ENCODE measurements around the gene LIPC.

Gene LIPC

GRCh38 chr15:58396181-58396580 is 35.6 kb upstream of the LIPC start:
- in situ Hi-C loops (cut with HindIII; ENCODE audit: low pct_unique_long_range_greater_than_20kb, low sequenced_read_pairs), result no loop called here
- TF ChIP-seq JUND (IDR thresholded peaks at IDR 0.05; ENCODE audit: low read depth), result no peak
- DNase-seq (ENCODE audit: low read depth in 1 of 2, low spot score in 1 of 2), result no peak

GRCh38 chr15:58398071-58398470 is 33.7 kb upstream of the LIPC start:
- no peak for TF ChIP-seq JUND (IDR thresholded peaks at IDR 0.05; ENCODE audit: low read depth)

GRCh38 chr15:58398643-58399042 is 33.1 kb upstream of the LIPC start:
- no peak for TF ChIP-seq JUND (IDR thresholded peaks at IDR 0.05; ENCODE audit: low read depth)
- in situ Hi-C loops (cut with HindIII; ENCODE audit: low pct_unique_long_range_greater_than_20kb, low sequenced_read_pairs), result no loop called here
- DNase-seq (ENCODE audit: low read depth in 1 of 2, low spot score in 1 of 2), result no peak

More at GRCh38 chr15:58398071-58398470, 33.7 kb upstream of the LIPC start:
- in situ Hi-C loops (cut with HindIII; ENCODE audit: low pct_unique_long_range_greater_than_20kb, low sequenced_read_pairs), result no loop called here
- no peak for DNase-seq (ENCODE audit: low read depth in 1 of 2, low spot score in 1 of 2)

- no peak for DNase-seq (ENCODE audit: low read depth in 1 of 2, low spot score in 1 of 2)
- no peak for TF ChIP-seq JUND (IDR thresholded peaks at IDR 0.05; ENCODE audit: low read depth)
- in situ Hi-C loops (cut with HindIII; ENCODE audit: low pct_unique_long_range_greater_than_20kb, low sequenced_read_pairs), result no loop called here
Observed at GRCh38 chr15:58399739-58400138, 32.1 kb upstream of the LIPC start.

- no peak for TF ChIP-seq JUND (IDR thresholded peaks at IDR 0.05; ENCODE audit: low read depth)
- no peak for DNase-seq (ENCODE audit: low read depth in 1 of 2, low spot score in 1 of 2)
- in situ Hi-C loops (cut with HindIII; ENCODE audit: low pct_unique_long_range_greater_than_20kb, low sequenced_read_pairs), result no loop called here
Observed at GRCh38 chr15:58401276-58401675, 30.5 kb upstream of the LIPC start.

- no peak for TF ChIP-seq JUND (IDR thresholded peaks at IDR 0.05; ENCODE audit: low read depth)
- no peak for DNase-seq (ENCODE audit: low read depth in 1 of 2, low spot score in 1 of 2)
- in situ Hi-C loops (cut with HindIII; ENCODE audit: low pct_unique_long_range_greater_than_20kb, low sequenced_read_pairs), result no loop called here
Observed at GRCh38 chr15:58401991-58402649, 29.7 kb upstream of the LIPC start.

GRCh38 chr15:58403581-58403980 is 28.2 kb upstream of the LIPC start:
- no peak for DNase-seq (ENCODE audit: low read depth in 1 of 2, low spot score in 1 of 2)
- TF ChIP-seq JUND (IDR thresholded peaks at IDR 0.05; ENCODE audit: low read depth), result no peak
- in situ Hi-C loops (cut with HindIII; ENCODE audit: low pct_unique_long_range_greater_than_20kb, low sequenced_read_pairs), result no loop called here

- TF ChIP-seq JUND (IDR thresholded peaks at IDR 0.05; ENCODE audit: low read depth), result no peak
- no peak for DNase-seq (ENCODE audit: low read depth in 1 of 2, low spot score in 1 of 2)
- in situ Hi-C loops (cut with HindIII; ENCODE audit: low pct_unique_long_range_greater_than_20kb, low sequenced_read_pairs), result no loop called here
Observed at GRCh38 chr15:58404020-58404419, 27.8 kb upstream of the LIPC start.

GRCh38 chr15:58404722-58405121 is 27.1 kb upstream of the LIPC start:
- no peak for DNase-seq (ENCODE audit: low read depth in 1 of 2, low spot score in 1 of 2)
- no peak for TF ChIP-seq JUND (IDR thresholded peaks at IDR 0.05; ENCODE audit: low read depth)
- in situ Hi-C loops (cut with HindIII; ENCODE audit: low pct_unique_long_range_greater_than_20kb, low sequenced_read_pairs), result no loop called here

- TF ChIP-seq JUND (IDR thresholded peaks at IDR 0.05; ENCODE audit: low read depth), result no peak
- in situ Hi-C loops (cut with HindIII; ENCODE audit: low pct_unique_long_range_greater_than_20kb, low sequenced_read_pairs), result no loop called here
- DNase-seq (ENCODE audit: low read depth in 1 of 2, low spot score in 1 of 2), result no peak
Observed at GRCh38 chr15:58405865-58406264, 25.9 kb upstream of the LIPC start.

GRCh38 chr15:58406811-58407210 is 25.0 kb upstream of the LIPC start:
- DNase-seq (ENCODE audit: low read depth in 1 of 2, low spot score in 1 of 2), result no peak
- in situ Hi-C loops (cut with HindIII; ENCODE audit: low pct_unique_long_range_greater_than_20kb, low sequenced_read_pairs), result no loop called here
- no peak for TF ChIP-seq JUND (IDR thresholded peaks at IDR 0.05; ENCODE audit: low read depth)

- no peak for DNase-seq (ENCODE audit: low read depth in 1 of 2, low spot score in 1 of 2)
- in situ Hi-C loops (cut with HindIII; ENCODE audit: low pct_unique_long_range_greater_than_20kb, low sequenced_read_pairs), result no loop called here
- TF ChIP-seq JUND (IDR thresholded peaks at IDR 0.05; ENCODE audit: low read depth), result no peak
Observed at GRCh38 chr15:58407236-58407775, 24.5 kb upstream of the LIPC start.

- DNase-seq (ENCODE audit: low read depth in 1 of 2, low spot score in 1 of 2), result no peak
- TF ChIP-seq JUND (IDR thresholded peaks at IDR 0.05; ENCODE audit: low read depth), result no peak
- in situ Hi-C loops (cut with HindIII; ENCODE audit: low pct_unique_long_range_greater_than_20kb, low sequenced_read_pairs), result no loop called here
Observed at GRCh38 chr15:58407778-58408177, 24.0 kb upstream of the LIPC start.

- in situ Hi-C loops (cut with HindIII; ENCODE audit: low pct_unique_long_range_greater_than_20kb, low sequenced_read_pairs), result no loop called here
- DNase-seq (ENCODE audit: low read depth in 1 of 2, low spot score in 1 of 2), result no peak
- TF ChIP-seq JUND (IDR thresholded peaks at IDR 0.05; ENCODE audit: low read depth), result no peak
Observed at GRCh38 chr15:58409861-58410260, 21.9 kb upstream of the LIPC start.

Measured in T47D (cell line).